Measurements from ENCODE around the gene RAB18.

DNA sequence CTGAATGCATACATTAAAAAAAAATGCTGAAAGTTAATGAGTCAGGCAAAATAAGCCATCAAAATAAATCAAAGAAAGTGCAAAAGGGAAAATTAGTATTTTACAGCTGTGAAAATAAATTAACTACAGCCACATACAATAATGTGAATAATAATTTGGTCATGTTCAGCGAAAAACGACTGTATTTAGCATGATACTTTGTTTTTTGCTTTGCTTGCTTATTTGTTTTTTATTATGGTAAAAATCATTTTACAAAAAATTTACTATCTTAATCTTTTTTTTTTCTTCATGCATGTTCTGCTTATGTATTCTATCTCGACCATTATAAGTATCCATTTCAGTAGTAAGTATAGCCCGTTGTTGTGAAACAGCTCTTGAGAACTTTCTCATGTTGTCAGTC is 77.1 kb downstream of the RAB18 start:
- TF ChIP-seq, protein P1, sequence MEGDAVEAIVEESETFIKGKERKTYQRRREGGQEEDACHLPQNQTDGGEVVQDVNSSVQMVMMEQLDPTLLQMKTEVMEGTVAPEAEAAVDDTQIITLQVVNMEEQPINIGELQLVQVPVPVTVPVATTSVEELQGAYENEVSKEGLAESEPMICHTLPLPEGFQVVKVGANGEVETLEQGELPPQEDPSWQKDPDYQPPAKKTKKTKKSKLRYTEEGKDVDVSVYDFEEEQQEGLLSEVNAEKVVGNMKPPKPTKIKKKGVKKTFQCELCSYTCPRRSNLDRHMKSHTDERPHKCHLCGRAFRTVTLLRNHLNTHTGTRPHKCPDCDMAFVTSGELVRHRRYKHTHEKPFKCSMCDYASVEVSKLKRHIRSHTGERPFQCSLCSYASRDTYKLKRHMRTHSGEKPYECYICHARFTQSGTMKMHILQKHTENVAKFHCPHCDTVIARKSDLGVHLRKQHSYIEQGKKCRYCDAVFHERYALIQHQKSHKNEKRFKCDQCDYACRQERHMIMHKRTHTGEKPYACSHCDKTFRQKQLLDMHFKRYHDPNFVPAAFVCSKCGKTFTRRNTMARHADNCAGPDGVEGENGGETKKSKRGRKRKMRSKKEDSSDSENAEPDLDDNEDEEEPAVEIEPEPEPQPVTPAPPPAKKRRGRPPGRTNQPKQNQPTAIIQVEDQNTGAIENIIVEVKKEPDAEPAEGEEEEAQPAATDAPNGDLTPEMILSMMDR (conservative IDR thresholded peaks at IDR 0.05 in 1 of 2, IDR thresholded peaks at IDR 0.05 in 1 of 2; ENCODE audit: extremely low read depth in 1 of 2, insufficient read depth in 1 of 2, low read depth in 1 of 2, low read length in 2 of 2): no peak
- no peak for TF ChIP-seq EZH2 (IDR thresholded peaks at IDR 0.05; ENCODE audit: borderline replicate concordance, low read length)
